Measurements from ENCODE around the gene CRIP2. TPM values are rescaled to one million over a fixed set of nuclear protein-coding genes. Genes with fewer than 3 reads are reported as not detected.

The CRIP2 gene
- total and polyA plus RNA-seq, 10 of the 15 experiments (the other 5 are each of a cell fraction or from before 2014, with no cell fraction given): 0.04 to 0.62 (median 0.37) TPM; not detected in 5

DNA sequence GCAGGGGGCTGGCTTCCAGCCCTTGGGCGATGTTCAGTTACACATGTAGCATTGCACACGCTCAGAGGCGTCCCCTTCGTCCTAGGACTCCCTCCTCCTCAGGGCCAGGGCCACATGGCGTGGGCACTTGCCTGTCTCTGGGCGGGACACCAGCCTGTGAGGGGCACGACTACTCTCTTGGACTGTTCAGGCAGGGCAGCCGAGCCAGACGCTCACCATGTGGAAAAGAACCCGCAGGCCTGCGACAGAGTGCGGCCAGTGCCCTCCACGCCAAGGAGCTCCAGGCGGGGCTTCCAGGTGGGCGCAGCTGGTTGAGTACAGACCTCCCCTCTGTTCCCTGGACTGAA, 34.1 kb upstream of the CRIP2 start (continued):
- TF ChIP-seq ELK1 (IDR thresholded peaks at IDR 0.05; ENCODE audit: low read depth, low read length) (no peak), MEF2B (IDR thresholded peaks at IDR 0.05; ENCODE audit: partially characterized antibody, poor library complexity, severe bottlenecking) (no peak), ETV6 (conservative IDR thresholded peaks at IDR 0.05 in 1 of 2, IDR thresholded peaks at IDR 0.05 in 1 of 2; ENCODE audit: borderline replicate concordance in 1 of 2, low read depth in 1 of 2) (no peak)
- TF ChIP-seq, protein P1, sequence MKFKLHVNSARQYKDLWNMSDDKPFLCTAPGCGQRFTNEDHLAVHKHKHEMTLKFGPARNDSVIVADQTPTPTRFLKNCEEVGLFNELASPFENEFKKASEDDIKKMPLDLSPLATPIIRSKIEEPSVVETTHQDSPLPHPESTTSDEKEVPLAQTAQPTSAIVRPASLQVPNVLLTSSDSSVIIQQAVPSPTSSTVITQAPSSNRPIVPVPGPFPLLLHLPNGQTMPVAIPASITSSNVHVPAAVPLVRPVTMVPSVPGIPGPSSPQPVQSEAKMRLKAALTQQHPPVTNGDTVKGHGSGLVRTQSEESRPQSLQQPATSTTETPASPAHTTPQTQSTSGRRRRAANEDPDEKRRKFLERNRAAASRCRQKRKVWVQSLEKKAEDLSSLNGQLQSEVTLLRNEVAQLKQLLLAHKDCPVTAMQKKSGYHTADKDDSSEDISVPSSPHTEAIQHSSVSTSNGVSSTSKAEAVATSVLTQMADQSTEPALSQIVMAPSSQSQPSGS (IDR thresholded peaks at IDR 0.05; ENCODE audit: low read length): no peak

GRCh38 chr14:105440992-105441391, 33.6 kb upstream of the CRIP2 start:
- 98% methylated on average over 9 of the region's 9 CpGs for WGBS (ENCODE audit: insufficient coverage, insufficient replicate concordance, low lambda C conversion rate, missing lambda C conversion rate)
- Histone ChIP-seq H3K4me1 (ENCODE audit: control insufficient read depth, insufficient read depth, low read length) (no peaks in the 10 kb centered on the region), H3K4me3 (no peak overlapping the region), H3K27me3 (replicated peaks in 1 of 2; ENCODE audit: control insufficient read depth in 2 of 2, insufficient read depth in 2 of 2, low read length in 1 of 2) (no peaks in the 10 kb centered on the region), H3K27ac (ENCODE audit: control insufficient read depth, insufficient read depth) (no peak overlapping the region), H3K9ac (ENCODE audit: control insufficient read depth, insufficient read depth, low read length) (no peak overlapping the region), H3K79me2 (ENCODE audit: control insufficient read depth, insufficient read depth, low read length) (peaks cover 16% of the 10 kb centered on the region), H3K4me2 (ENCODE audit: control insufficient read depth, insufficient read depth) (no peak overlapping the region), H2AFZ (ENCODE audit: control insufficient read depth, low read depth, low read length) (no peak overlapping the region), H4K20me1 (ENCODE audit: control insufficient read depth, insufficient read depth) (no peaks in the 10 kb centered on the region), H3K9me3 (replicated peaks; ENCODE audit: control insufficient read depth, insufficient read depth, low read length) (no peaks in the 10 kb centered on the region), H3K36me3 (ENCODE audit: control insufficient read depth in 2 of 2, insufficient read depth in 2 of 2, low read length in 1 of 2) (peaks cover 0 to 15% of the 10 kb centered on the region in 2 experiments; a peak in 3 of 4 replicates)
- ChIA-PET SMC1A (ENCODE audit: uncharacterized antibody, unreplicated experiment) (no interaction called here), CTCF (no interaction called here), RAD21 (ENCODE audit: unreplicated experiment) (no interaction called here), POLR2A (no interaction called here)
- no peak for FAIRE-seq
- BruUV-seq (replicated peaks): no TSS peak
- ATAC-seq: no peak
- intact Hi-C loops (cut with micrococcal nuclease; ENCODE audit: unreplicated experiment): no loop called here
- DNase-seq (ENCODE audit: low read depth, low spot score): no peak
- in situ Hi-C loops (cut with MboI): no loop called here
- TF ChIP-seq, protein P2, sequence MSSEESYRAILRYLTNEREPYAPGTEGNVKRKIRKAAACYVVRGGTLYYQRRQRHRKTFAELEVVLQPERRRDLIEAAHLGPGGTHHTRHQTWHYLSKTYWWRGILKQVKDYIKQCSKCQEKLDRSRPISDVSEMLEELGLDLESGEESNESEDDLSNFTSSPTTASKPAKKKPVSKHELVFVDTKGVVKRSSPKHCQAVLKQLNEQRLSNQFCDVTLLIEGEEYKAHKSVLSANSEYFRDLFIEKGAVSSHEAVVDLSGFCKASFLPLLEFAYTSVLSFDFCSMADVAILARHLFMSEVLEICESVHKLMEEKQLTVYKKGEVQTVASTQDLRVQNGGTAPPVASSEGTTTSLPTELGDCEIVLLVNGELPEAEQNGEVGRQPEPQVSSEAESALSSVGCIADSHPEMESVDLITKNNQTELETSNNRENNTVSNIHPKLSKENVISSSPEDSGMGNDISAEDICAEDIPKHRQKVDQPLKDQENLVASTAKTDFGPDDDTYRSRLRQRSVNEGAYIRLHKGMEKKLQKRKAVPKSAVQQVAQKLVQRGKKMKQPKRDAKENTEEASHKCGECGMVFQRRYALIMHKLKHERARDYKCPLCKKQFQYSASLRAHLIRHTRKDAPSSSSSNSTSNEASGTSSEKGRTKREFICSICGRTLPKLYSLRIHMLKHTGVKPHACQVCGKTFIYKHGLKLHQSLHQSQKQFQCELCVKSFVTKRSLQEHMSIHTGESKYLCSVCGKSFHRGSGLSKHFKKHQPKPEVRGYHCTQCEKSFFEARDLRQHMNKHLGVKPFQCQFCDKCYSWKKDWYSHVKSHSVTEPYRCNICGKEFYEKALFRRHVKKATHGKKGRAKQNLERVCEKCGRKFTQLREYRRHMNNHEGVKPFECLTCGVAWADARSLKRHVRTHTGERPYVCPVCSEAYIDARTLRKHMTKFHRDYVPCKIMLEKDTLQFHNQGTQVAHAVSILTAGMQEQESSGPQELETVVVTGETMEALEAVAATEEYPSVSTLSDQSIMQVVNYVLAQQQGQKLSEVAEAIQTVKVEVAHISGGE (CRISPR knock-in tag; IDR thresholded peaks at IDR 0.05): no peak
- TF ChIP-seq ZZZ3 (IDR thresholded peaks at IDR 0.05; ENCODE audit: control insufficient read depth, insufficient read length, low read depth) (no peak), MTA2 (IDR thresholded peaks at IDR 0.05; ENCODE audit: low read depth) (no peak), KDM1A (IDR thresholded peaks at IDR 0.05; ENCODE audit: borderline replicate concordance) (no peak), CREB1 (IDR thresholded peaks at IDR 0.05; ENCODE audit: low read depth) (no peak), MLLT1 (IDR thresholded peaks at IDR 0.05) (no peak), PAX5 (IDR thresholded peaks at IDR 0.05; ENCODE audit: borderline replicate concordance, low read depth, low read length) (no peak), ZBTB4 (CRISPR knock-in tag; IDR thresholded peaks at IDR 0.05) (no peak)
